Fibroblast of the conjunctiva (primary cell): ENCODE measurements around the gene TMEM259.

Source experiments
- DNase-seq: peaks from one replicate; pipeline ENCODE4 v3.0.0-alpha.2; 2010; ENCODE audit warnings: low read depth

The TMEM259 gene

GRCh38 chr19:986083-986482, 34.8 kb downstream of the TMEM259 start:
- no peak for DNase-seq

- peak; percentile 68 for DNase-seq
These were observed 36.6 kb downstream of the TMEM259 start, which contains the start of gene WDR18 for GRCh38 chr19:984165-984967. WDR18 (plus strand) TSS chr19:984345; CDS start chr19:984354, 9 bp downstream.

GRCh38 chr19:982567-983170, 38.3 kb downstream of the TMEM259 start:
- DNase-seq, result no peak

GRCh38 chr19:980133-980998, 40.6 kb downstream of the TMEM259 start:
- no peak for DNase-seq

GRCh38 chr19:979318-979741, 41.6 kb downstream of the TMEM259 start:
- DNase-seq, result no peak

GRCh38 chr19:977058-977464, 43.9 kb downstream of the TMEM259 start:
- DNase-seq, result no peak

- DNase-seq, result no peak
These were observed 44.4 kb downstream of the TMEM259 start for GRCh38 chr19:976476-976875.

- DNase-seq, result no peak
These were observed 46.2 kb downstream of the TMEM259 start for GRCh38 chr19:974564-975257.

GRCh38 chr19:973726-974563, 47.0 kb downstream of the TMEM259 start:
- no peak for DNase-seq

- no peak for DNase-seq
These were observed 48.6 kb downstream of the TMEM259 start for GRCh38 chr19:972281-972680.

- DNase-seq, result no peak
These were observed 49.1 kb downstream of the TMEM259 start for GRCh38 chr19:971795-972194.

- no peak for DNase-seq
These were observed 50.2 kb downstream of the TMEM259 start for GRCh38 chr19:970695-971094.

- no peak for DNase-seq
These were observed 54.3 kb downstream of the TMEM259 start for GRCh38 chr19:966485-967088.

GRCh38 chr19:964761-965694, 55.9 kb downstream of the TMEM259 start:
- no peak for DNase-seq

GRCh38 chr19:964116-964520, 56.8 kb downstream of the TMEM259 start:
- DNase-seq, result no peak

GRCh38 chr19:963486-963951, 57.4 kb downstream of the TMEM259 start:
- no peak for DNase-seq

- no peak for DNase-seq
These were observed 58.1 kb downstream of the TMEM259 start for GRCh38 chr19:962683-963400.

- no peak for DNase-seq
These were observed 58.9 kb downstream of the TMEM259 start for GRCh38 chr19:961866-962620.
